Measurements from ENCODE around the gene UCP2. TPM values are rescaled to one million over a fixed set of nuclear protein-coding genes. Genes with fewer than 3 reads are reported as not detected.

UCP2 gene
- total RNA-seq, 1 donor from 2014 or later: 26.4 TPM

DNA sequence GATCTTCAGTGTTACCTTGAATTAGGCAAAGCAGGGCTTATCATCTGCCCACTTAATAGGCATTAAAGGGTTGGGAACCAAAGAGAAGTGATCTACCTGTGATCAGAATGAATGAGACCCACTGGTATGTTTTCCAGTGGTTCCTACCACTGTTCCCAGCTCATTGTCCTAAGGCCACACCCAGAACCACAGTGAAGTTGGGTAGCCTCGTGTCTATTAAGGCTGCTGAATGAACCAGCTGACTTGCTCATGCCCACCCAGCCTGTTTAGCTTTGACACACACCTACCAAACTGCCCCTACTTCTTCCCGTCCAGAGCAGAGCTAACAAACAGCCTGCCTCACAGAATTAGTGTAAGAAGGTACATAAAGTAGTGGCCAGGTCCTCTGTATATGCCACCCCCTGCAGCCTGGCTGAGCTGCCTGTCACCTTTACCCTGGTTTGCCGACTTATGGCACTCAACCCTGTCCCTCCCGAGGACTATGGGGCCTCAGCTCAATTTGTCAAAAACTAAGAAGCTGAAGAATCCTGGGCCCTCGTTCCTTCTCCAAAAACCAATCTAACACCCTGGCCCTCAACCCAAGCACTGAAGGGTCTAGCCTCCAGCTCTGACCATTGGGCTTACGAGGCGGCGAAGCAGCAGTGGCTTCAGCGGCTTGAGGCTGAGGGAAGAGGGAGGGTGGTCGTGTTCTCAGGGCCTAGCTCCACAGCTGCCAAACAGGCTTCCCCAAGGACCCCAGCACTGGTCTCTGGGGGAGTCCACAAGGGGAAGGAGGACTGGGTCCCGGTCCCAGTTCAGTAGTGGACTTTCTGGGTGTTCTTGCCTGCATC lies 9.8 kb downstream of the UCP2 start:
- TF ChIP-seq, protein P1, sequence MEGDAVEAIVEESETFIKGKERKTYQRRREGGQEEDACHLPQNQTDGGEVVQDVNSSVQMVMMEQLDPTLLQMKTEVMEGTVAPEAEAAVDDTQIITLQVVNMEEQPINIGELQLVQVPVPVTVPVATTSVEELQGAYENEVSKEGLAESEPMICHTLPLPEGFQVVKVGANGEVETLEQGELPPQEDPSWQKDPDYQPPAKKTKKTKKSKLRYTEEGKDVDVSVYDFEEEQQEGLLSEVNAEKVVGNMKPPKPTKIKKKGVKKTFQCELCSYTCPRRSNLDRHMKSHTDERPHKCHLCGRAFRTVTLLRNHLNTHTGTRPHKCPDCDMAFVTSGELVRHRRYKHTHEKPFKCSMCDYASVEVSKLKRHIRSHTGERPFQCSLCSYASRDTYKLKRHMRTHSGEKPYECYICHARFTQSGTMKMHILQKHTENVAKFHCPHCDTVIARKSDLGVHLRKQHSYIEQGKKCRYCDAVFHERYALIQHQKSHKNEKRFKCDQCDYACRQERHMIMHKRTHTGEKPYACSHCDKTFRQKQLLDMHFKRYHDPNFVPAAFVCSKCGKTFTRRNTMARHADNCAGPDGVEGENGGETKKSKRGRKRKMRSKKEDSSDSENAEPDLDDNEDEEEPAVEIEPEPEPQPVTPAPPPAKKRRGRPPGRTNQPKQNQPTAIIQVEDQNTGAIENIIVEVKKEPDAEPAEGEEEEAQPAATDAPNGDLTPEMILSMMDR (IDR thresholded peaks at IDR 0.05): no peak
- Mint-ChIP-seq H3K4me3 (ENCODE audit: unreplicated experiment) (no peak overlapping the region), H3K9me3 (ENCODE audit: unreplicated experiment) (no peaks in the 10 kb centered on the region), H3K27me3 (ENCODE audit: unreplicated experiment) (no peaks in the 10 kb centered on the region), H3K27ac (ENCODE audit: unreplicated experiment) (peak overlapping the region; percentile 18), H3K4me1 (ENCODE audit: unreplicated experiment) (peaks cover 23% of the 10 kb centered on the region), H3K36me3 (ENCODE audit: unreplicated experiment) (peaks cover 16% of the 10 kb centered on the region)
- no peak for DNase-seq (ENCODE audit: extremely low spot score, unreplicated experiment)

DNA sequence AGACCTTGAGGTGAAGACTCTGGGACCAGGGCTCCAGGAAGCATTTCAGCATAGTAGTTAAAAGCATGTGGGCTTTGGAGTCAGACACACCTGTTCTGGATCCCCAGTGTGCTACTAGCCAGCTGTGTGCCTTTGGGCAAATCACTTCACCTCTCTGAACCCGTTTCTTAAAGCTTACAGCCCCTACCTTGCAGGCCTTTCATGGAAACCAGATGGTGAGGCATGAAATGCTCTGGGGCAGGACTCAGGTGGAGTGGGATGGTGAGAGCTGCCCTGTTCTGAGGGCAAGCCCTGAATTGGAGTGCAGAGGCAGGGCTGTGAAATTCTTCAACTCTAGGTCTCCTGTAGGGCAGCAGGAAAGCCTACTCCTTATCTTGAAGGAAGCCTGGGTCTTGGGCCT lies 10.5 kb downstream of the UCP2 start:
- no peak overlapping the region for H3K27ac Mint-ChIP-seq (ENCODE audit: unreplicated experiment)
- H3K4me3 Mint-ChIP-seq (ENCODE audit: unreplicated experiment): no peak overlapping the region
- peaks cover 12% of the 10 kb centered on the region for H3K36me3 Mint-ChIP-seq (ENCODE audit: unreplicated experiment)
- H3K27me3 Mint-ChIP-seq (ENCODE audit: unreplicated experiment): no peaks in the 10 kb centered on the region
- H3K4me1 Mint-ChIP-seq (ENCODE audit: unreplicated experiment): peaks cover 23% of the 10 kb centered on the region
- TF ChIP-seq, protein P1 (IDR thresholded peaks at IDR 0.05): no peak
- no peaks in the 10 kb centered on the region for H3K9me3 Mint-ChIP-seq (ENCODE audit: unreplicated experiment)
- no peak for DNase-seq (ENCODE audit: extremely low spot score, unreplicated experiment)

DNA sequence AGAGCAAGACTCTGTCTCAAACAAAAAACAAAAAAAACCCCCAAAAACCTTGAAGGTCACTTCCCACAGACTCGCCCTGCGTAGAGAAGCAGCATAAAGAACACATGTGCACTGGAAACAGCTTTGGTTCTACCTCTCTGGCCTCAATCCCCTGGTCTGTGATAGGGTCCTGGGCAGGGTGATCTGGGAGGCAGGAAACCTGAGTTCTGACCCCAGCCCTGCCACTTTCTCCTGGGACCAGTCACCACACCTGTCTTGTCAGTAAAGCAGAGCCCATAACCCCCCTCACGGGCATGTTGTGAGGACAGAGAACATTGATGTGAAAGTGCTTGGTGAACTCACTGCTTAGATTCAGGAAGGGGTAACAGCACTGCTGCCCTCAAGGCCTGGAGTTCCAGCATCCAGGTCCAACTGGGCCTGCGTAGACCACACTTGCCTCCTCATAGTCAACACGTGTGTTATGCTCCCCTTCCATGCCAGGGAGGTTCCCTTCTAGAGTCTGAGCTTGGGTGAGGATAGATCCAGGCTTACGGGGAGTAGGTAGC lies 11.4 kb downstream of the UCP2 start:
- Mint-ChIP-seq H3K9me3 (ENCODE audit: unreplicated experiment) (no peaks in the 10 kb centered on the region), H3K27ac (ENCODE audit: unreplicated experiment) (no peak overlapping the region), H3K4me3 (ENCODE audit: unreplicated experiment) (no peak overlapping the region), H3K36me3 (ENCODE audit: unreplicated experiment) (peaks cover 10% of the 10 kb centered on the region), H3K4me1 (ENCODE audit: unreplicated experiment) (peaks cover 23% of the 10 kb centered on the region), H3K27me3 (ENCODE audit: unreplicated experiment) (no peaks in the 10 kb centered on the region)
- TF ChIP-seq, protein P1 (IDR thresholded peaks at IDR 0.05): no peak
- no peak for DNase-seq (ENCODE audit: extremely low spot score, unreplicated experiment)

DNA sequence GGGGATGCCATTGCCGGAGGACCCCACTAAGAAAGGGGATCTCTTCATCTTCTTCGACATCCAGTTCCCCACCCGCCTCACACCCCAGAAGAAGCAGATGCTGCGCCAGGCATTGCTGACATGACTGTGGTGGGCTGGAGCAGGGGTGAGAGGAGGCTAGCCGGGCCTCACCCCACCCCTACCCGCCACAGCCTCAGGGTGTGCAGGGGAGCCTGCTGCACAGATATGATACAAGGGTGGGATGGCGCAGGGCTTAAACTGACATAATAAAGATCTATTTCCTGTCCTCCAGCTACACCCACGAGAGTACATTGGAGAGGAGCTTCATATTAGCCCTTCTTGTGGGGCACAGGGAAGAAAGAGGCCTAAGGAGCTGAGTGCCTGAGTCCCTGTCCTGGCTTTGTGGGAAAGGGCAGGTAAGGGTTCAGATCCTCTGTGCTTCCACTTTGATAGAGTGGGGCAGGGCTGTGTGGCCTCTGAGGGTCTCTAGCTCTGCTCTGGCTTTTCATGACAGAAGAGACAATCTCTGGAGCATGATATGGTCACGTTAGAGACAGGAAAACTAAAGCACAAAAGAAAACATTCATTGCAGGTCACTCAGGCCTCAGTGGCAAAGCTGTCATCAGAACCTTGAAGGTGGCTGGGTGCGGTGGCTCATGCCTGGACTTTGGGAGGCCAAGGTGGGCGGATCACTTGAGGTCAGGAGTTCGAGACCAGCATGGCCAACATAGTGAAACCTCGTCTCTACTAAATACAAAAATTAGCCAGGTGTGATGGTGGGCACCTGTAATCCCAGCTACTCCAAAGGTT lies 12.4 kb downstream of the UCP2 start:
- Mint-ChIP-seq H3K27me3 (ENCODE audit: unreplicated experiment) (no peaks in the 10 kb centered on the region), H3K27ac (ENCODE audit: unreplicated experiment) (no peak overlapping the region), H3K36me3 (ENCODE audit: unreplicated experiment) (peaks cover 7% of the 10 kb centered on the region), H3K4me1 (ENCODE audit: unreplicated experiment) (peaks cover 21% of the 10 kb centered on the region), H3K9me3 (ENCODE audit: unreplicated experiment) (no peaks in the 10 kb centered on the region), H3K4me3 (ENCODE audit: unreplicated experiment) (no peak overlapping the region)
- TF ChIP-seq, protein P1 (IDR thresholded peaks at IDR 0.05): no peak
- no peak for DNase-seq (ENCODE audit: extremely low spot score, unreplicated experiment)

DNA sequence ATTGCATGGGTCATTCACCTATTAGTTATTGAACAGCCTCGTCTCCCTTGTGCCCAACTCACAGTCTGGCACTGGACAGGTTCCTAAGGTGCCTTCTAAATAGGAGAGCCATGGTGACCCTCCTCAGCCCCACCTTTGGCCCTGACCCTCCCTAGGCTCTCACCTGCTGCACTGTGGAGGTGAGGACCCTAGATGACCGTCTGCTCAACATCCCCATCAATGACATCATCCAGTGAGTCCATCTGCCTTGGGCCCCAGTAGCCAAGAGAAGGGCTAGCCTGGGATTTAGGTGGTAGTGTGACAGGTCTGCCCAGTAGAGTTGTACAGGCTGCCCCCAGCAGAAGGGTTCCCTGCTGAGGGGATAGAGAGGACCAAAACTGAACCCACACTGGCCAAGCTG lies 13.6 kb downstream of the UCP2 start:
- H3K4me3 Mint-ChIP-seq (ENCODE audit: unreplicated experiment): no peak overlapping the region
- peaks cover 22% of the 10 kb centered on the region for H3K4me1 Mint-ChIP-seq (ENCODE audit: unreplicated experiment)
- H3K9me3 Mint-ChIP-seq (ENCODE audit: unreplicated experiment): no peaks in the 10 kb centered on the region
- TF ChIP-seq, protein P1 (IDR thresholded peaks at IDR 0.05): no peak
- H3K27me3 Mint-ChIP-seq (ENCODE audit: unreplicated experiment): no peaks in the 10 kb centered on the region
- no peaks in the 10 kb centered on the region for H3K36me3 Mint-ChIP-seq (ENCODE audit: unreplicated experiment)
- DNase-seq (ENCODE audit: extremely low spot score, unreplicated experiment): no peak
- H3K27ac Mint-ChIP-seq (ENCODE audit: unreplicated experiment): no peak overlapping the region

Data from osteocyte (in vitro differentiated cells).